H1 (cell line): ENCODE measurements around the gene PDZD2. TPM values are rescaled to one million over a fixed set of nuclear protein-coding genes. Genes with fewer than 3 reads are reported as not detected.

Source experiments
- CTCF ChIA-PET: fragments of 300-600 bp; sonication (Branson Sonifier 250); formaldehyde crosslinking; loops from one replicate; lab custom pipeline; 2021; ENCODE audit not compliant: partially characterized antibody; lab: Charles Lee
- POLR2A ChIA-PET: fragments of 300-600 bp; sonication (Branson Sonifier 250); formaldehyde crosslinking; loops from one replicate; lab custom pipeline; 2021; ENCODE audit warnings: inconsistent platforms; ENCODE audit not compliant: partially characterized antibody; lab: Charles Lee
- DNase-seq, 2 experiments: peaks; one replicate each; pipeline versions ENCODE4 v3.0.0 to v3.0.0-alpha.2; 2010 to 2022; ENCODE audit warnings: low spot score in 2 of 2, low read depth in 1 of 2, mixed read lengths in 1 of 2
- FAIRE-seq: peaks from 2 replicates; lab custom pipeline; 2011; peaks lifted over from hg19 to GRCh38; lab: Jason Lieb, UNC
- H2AFZ ChIP-seq: 2 replicates; pipeline ENCODE4 v1.8.1; 2012; ENCODE audit warnings: low read length, inconsistent platforms
- H2AK5ac ChIP-seq: 2 replicates; pipeline ENCODE4 v1.6.1; 2013; ENCODE audit warnings: low read depth, low read length
- H2BK120ac ChIP-seq: replicated peaks from 2 replicates; pipeline ENCODE3; 2013; ENCODE audit warnings: low read depth, low read length, inconsistent platforms
- H2BK12ac ChIP-seq: 2 replicates; pipeline ENCODE4 v1.6.1; 2013; ENCODE audit warnings: low read depth, low read length
- H2BK15ac ChIP-seq: 2 replicates; pipeline ENCODE4 v1.6.1; 2013; ENCODE audit warnings: low read length
- H2BK20ac ChIP-seq: 2 replicates; pipeline ENCODE4 v1.6.1; 2013; ENCODE audit warnings: low read length
- H2BK5ac ChIP-seq: 2 replicates; pipeline ENCODE4 v1.6.1; 2013; ENCODE audit warnings: low read depth, low read length
- H3K14ac ChIP-seq: 2 replicates; pipeline ENCODE4 v1.6.1; 2013; ENCODE audit warnings: inconsistent platforms; ENCODE audit not compliant: insufficient read length
- H3K18ac ChIP-seq: 2 replicates; pipeline ENCODE4 v1.6.1; 2013; ENCODE audit warnings: low read length; ENCODE audit errors: extremely low read depth
- H3K23ac ChIP-seq: 2 replicates; pipeline ENCODE4 v1.6.1; 2013; ENCODE audit warnings: inconsistent platforms; ENCODE audit not compliant: insufficient read length
- H3K23me2 ChIP-seq: 2 replicates; pipeline ENCODE4 v1.6.1; 2013; ENCODE audit warnings: low read depth, low read length
- H3K27ac ChIP-seq: 2 replicates; pipeline ENCODE4 v1.6.1; 2011; ENCODE audit warnings: low read depth, low read length, inconsistent platforms
- H3K27me3 ChIP-seq, 4 experiments: replicated peaks in 1 of 4; 1 replicate in 1 of 4; 2 replicates in 3 of 4; pipeline versions ENCODE4 v1.6.1 to v1.8.1; 2011 to 2013; ENCODE audit warnings: low read length in 3 of 4, mild to moderate bottlenecking in 3 of 4, inconsistent platforms in 2 of 4, mixed read lengths in 2 of 4, moderate library complexity in 1 of 4; ENCODE audit not compliant: control insufficient read depth in 3 of 4, insufficient read depth in 3 of 4; ENCODE audit errors: extremely low read depth in 1 of 4
- H3K36me3 ChIP-seq, 4 experiments: 2 replicates each; pipeline versions ENCODE4 v1.6.1 to v1.8.1; 2011 to 2013; ENCODE audit warnings: mild to moderate bottlenecking in 4 of 4, low read length in 3 of 4, moderate library complexity in 2 of 4, control low read depth in 1 of 4, inconsistent platforms in 1 of 4; ENCODE audit not compliant: insufficient read depth in 4 of 4, control insufficient read depth in 2 of 4
- H3K4ac ChIP-seq: replicated peaks from 2 replicates; pipeline ENCODE3; 2013; ENCODE audit warnings: low read length, low read depth, mixed read lengths, inconsistent platforms; ENCODE audit not compliant: insufficient read length
- H3K4me1 ChIP-seq, 4 experiments: replicated peaks in 1 of 4; 1 replicate in 1 of 4; 2 replicates in 3 of 4; pipeline versions ENCODE4 v1.6.1 to v1.8.1; 2011 to 2013; ENCODE audit warnings: low read length in 3 of 4, inconsistent platforms in 2 of 4, mixed read lengths in 1 of 4; ENCODE audit not compliant: insufficient read depth in 4 of 4, control insufficient read depth in 3 of 4
- H3K4me2 ChIP-seq, 2 experiments: 2 replicates each; pipeline versions ENCODE4 v1.6.1 to v1.8.1; 2011 to 2013; ENCODE audit warnings: low read depth in 2 of 2, low read length in 2 of 2, control low read depth in 1 of 2, inconsistent platforms in 1 of 2, mild to moderate bottlenecking in 1 of 2; ENCODE audit not compliant: insufficient read depth in 1 of 2
- H3K4me3 ChIP-seq, 4 experiments: fragments of 200-600, 300-600 bp in 1 of 4; sonication (generic), shearing (Covaris generic), sonication (Bioruptor Twin) in 1 of 4; 2 replicates each; pipeline versions ENCODE4 v1.5.1 to v1.8.1; 2011 to 2016; ENCODE audit warnings: low read length in 4 of 4, low read depth in 3 of 4, control low read depth in 2 of 4, inconsistent platforms in 2 of 4, mild to moderate bottlenecking in 2 of 4, mixed read lengths in 1 of 4, moderate library complexity in 1 of 4; ENCODE audit not compliant: insufficient read depth in 2 of 4; ENCODE audit errors: extremely low read depth in 1 of 4
- H3K56ac ChIP-seq: replicated peaks from 2 replicates; pipeline ENCODE3; 2013; ENCODE audit warnings: low read depth, mild to moderate bottlenecking, mixed read lengths, low read length, inconsistent platforms; ENCODE audit not compliant: insufficient read length
- H3K79me1 ChIP-seq: 2 replicates; pipeline ENCODE4 v1.6.1; 2013; ENCODE audit warnings: low read depth, low read length, control low read depth
- H3K79me2 ChIP-seq, 2 experiments: 2 replicates each; pipeline versions ENCODE4 v1.6.1 to v1.8.1; 2012 to 2013; ENCODE audit warnings: low read length in 2 of 2, mild to moderate bottlenecking in 2 of 2, inconsistent platforms in 1 of 2; ENCODE audit not compliant: insufficient read depth in 2 of 2, control insufficient read depth in 1 of 2
- H3K9ac ChIP-seq, 4 experiments: replicated peaks in 1 of 4; 1 replicate in 1 of 4; 2 replicates in 3 of 4; pipeline versions ENCODE4 v1.6.1 to v1.8.1; 2011 to 2013; ENCODE audit warnings: low read depth in 3 of 4, low read length in 3 of 4, control low read depth in 2 of 4, mild to moderate bottlenecking in 2 of 4, moderate library complexity in 2 of 4, inconsistent platforms in 1 of 4; ENCODE audit errors: extremely low read depth in 1 of 4
- H3K9me3 ChIP-seq, 2 experiments: 2 replicates each; pipeline versions ENCODE4 v1.6.1 to v1.8.1; 2012 to 2013; ENCODE audit warnings: mild to moderate bottlenecking in 2 of 2, moderate library complexity in 2 of 2, control low read depth in 1 of 2, inconsistent platforms in 1 of 2, low read depth in 1 of 2, low read length in 1 of 2, mixed read lengths in 1 of 2; ENCODE audit not compliant: insufficient read depth in 2 of 2
- H4K20me1 ChIP-seq, 2 experiments: replicated peaks in 1 of 2; 2 replicates each; pipeline versions ENCODE3 to v1.8.1; 2011 to 2013; ENCODE audit warnings: inconsistent platforms in 2 of 2, low read length in 2 of 2, mild to moderate bottlenecking in 1 of 2; ENCODE audit not compliant: insufficient read depth in 2 of 2, control insufficient read depth in 1 of 2
- H4K5ac ChIP-seq: 2 replicates; pipeline ENCODE4 v1.6.1; 2013; ENCODE audit warnings: low read length, low read depth, mixed read lengths, inconsistent platforms; ENCODE audit not compliant: insufficient read length
- H4K8ac ChIP-seq: 2 replicates; pipeline ENCODE4 v1.8.0; 2013; ENCODE audit warnings: mild to moderate bottlenecking, moderate library complexity, low read length, inconsistent platforms; ENCODE audit not compliant: insufficient read depth; ENCODE audit errors: extremely low read depth
- H4K91ac ChIP-seq: replicated peaks from 2 replicates; pipeline ENCODE3; 2013; ENCODE audit warnings: low read length, mixed read lengths, inconsistent platforms; ENCODE audit not compliant: insufficient read length
- BCL11A ChIP-seq, 2 experiments: IDR thresholded peaks; one replicate each; pipeline ENCODE4 v1.6.1; 2011; ENCODE audit warnings: low read depth in 2 of 2, low read length in 2 of 2, mild to moderate bottlenecking in 2 of 2
- CBX8 ChIP-seq: fragments of 300-800, 300-1000 bp; sonication (generic); IDR thresholded peaks from 2 replicates; pipeline ENCODE4 v1.7.1; 2016; ENCODE audit warnings: low read depth, low read length, borderline replicate concordance
- CTBP2 ChIP-seq: IDR thresholded peaks from 2 replicates; pipeline ENCODE4 v1.7.0; 2011; ENCODE audit warnings: borderline replicate concordance, mild to moderate bottlenecking, moderate library complexity, mixed read lengths, low read length; ENCODE audit not compliant: insufficient read depth, insufficient read length
- GABPA ChIP-seq: IDR thresholded peaks from 2 replicates; pipeline ENCODE4 v1.6.1; 2011; ENCODE audit warnings: mild to moderate bottlenecking, low read length, moderate library complexity, borderline replicate concordance; ENCODE audit not compliant: insufficient read depth
- HDAC2 ChIP-seq, 2 experiments: fragments of 300-600 bp in 1 of 2; sonication (generic) in 1 of 2; IDR thresholded peaks; 2 replicates each; pipeline ENCODE4 v1.6.1; 2011 to 2012; ENCODE audit warnings: low read depth in 2 of 2, low read length in 2 of 2, mild to moderate bottlenecking in 2 of 2, moderate library complexity in 2 of 2, borderline replicate concordance in 1 of 2, inconsistent platforms in 1 of 2
- KDM1A ChIP-seq: fragments of 200-600, 300-600 bp; sonication (generic); IDR thresholded peaks from 2 replicates; pipeline ENCODE4 v1.7.1; 2016; ENCODE audit warnings: mild to moderate bottlenecking, low read length, borderline replicate concordance
- SAP30 ChIP-seq: fragments of 300-600 bp; sonication (generic); IDR thresholded peaks from 2 replicates; pipeline ENCODE4 v1.7.1; 2012; ENCODE audit warnings: low read length, moderate library complexity, mild to moderate bottlenecking, inconsistent platforms; ENCODE audit not compliant: insufficient read depth, insufficient replicate concordance
- YY1 ChIP-seq: IDR thresholded peaks from 2 replicates; pipeline ENCODE4 v1.6.1; 2011; ENCODE audit warnings: low read depth, mild to moderate bottlenecking, low read length
- WGBS, 2 experiments: shearing (Covaris generic) in 1 of 2; methylation state at CpG; one replicate each; pipeline versions ENCODE4 v1.1.6 to v1.1.7; 2013 to 2015; ENCODE audit warnings: low lambda C conversion rate in 2 of 2, mixed read lengths in 2 of 2, inconsistent platforms in 1 of 2, low coverage in 1 of 2, missing lambda C conversion rate in 1 of 2; ENCODE audit not compliant: insufficient replicate concordance in 2 of 2, insufficient coverage in 1 of 2, insufficient read length in 1 of 2; ENCODE audit errors: extremely low coverage in 1 of 2, missing lambda C conversion rate in 1 of 2; 5-methylcytosine and 5-hydroxymethylcytosine counted together
- polyA plus RNA-seq, 7 experiments: library from polyadenylated mRNA; depleted of rRNA in 3 of 7; stranded (reverse) in 5 of 7; unstranded in 2 of 7; fragments of >200 nt in 5 of 7; fragments of 200-250 nt in 2 of 7; gene quantifications; 1 replicate in 5 of 7; 2 replicates in 1 of 7; 4 replicates in 1 of 7; pipeline versions ENCODE4 v1.2.1 to v1.2.3, GENCODE V29; 2011 to 2013; ENCODE audit warnings: missing spikeins in 2 of 7, mixed read lengths in 2 of 7
- total RNA-seq: library from RNA; stranded (reverse); fragmentation: NEBNext Ultra II Directional; extraction: Animal tissue kit (Norgen Biotek cat#: 25700); gene quantifications from 2 replicates; pipeline ENCODE4 v1.2.1, GENCODE V29; 2021

Gene PDZD2
- total and polyA plus RNA-seq, 2 of the 8 experiments (the other 6 are each of a cell fraction or from before 2014, with no cell fraction given), result 1.2 to 6.8 TPM

- Histone ChIP-seq H3K14ac (no peak overlapping the region), H3K79me1 (no peaks in the 10 kb centered on the region), H2AK5ac (no peak overlapping the region), H2BK12ac (no peak overlapping the region), H3K27me3 (no peaks in the 10 kb centered on the region), H2BK5ac (no peak overlapping the region), H3K9me3 (no peaks in the 10 kb centered on the region), H4K8ac (no peak overlapping the region), H2AFZ (no peak overlapping the region), H3K27ac (no peak overlapping the region), H3K4me2 (no peak overlapping the region), H3K23me2 (no peaks in the 10 kb centered on the region), H4K91ac (no peak overlapping the region), H2BK20ac (no peak overlapping the region), H2BK120ac (no peak overlapping the region), H3K36me3 (no peaks in the 10 kb centered on the region), H3K4ac (no peak overlapping the region), H3K9ac (no peak overlapping the region), H4K20me1 (no peaks in the 10 kb centered on the region), H2BK15ac (no peak overlapping the region), H3K23ac (no peak overlapping the region), H3K4me1 (no peaks in the 10 kb centered on the region), H3K18ac (no peak overlapping the region), H3K4me3 (no peak overlapping the region), H3K56ac (no peak overlapping the region), H4K5ac (no peak overlapping the region), H3K79me2 (no peaks in the 10 kb centered on the region)
- 92% methylated on average over 1 of the region's 1 CpG; no CpG with 5 or more reads in 1 of the 2 experiments for WGBS, 2 experiments
- ChIA-PET POLR2A (no interaction called here), CTCF (interaction anchor here (1.0 to 2.2 kb wide), 5 partner anchors 9 to 246 kb away, joined by 3 to 7 read pairs (median 3); no protein-coding TSS in a partner anchor)
- no peak for FAIRE-seq
- DNase-seq, result no peak
- no peak for TF ChIP-seq SAP30
- TF ChIP-seq YY1, result no peak
- TF ChIP-seq GABPA, result no peak
- no peak for TF ChIP-seq CTBP2
- no peak for TF ChIP-seq CBX8
- no peak for TF ChIP-seq KDM1A
- no peak for TF ChIP-seq HDAC2 (IDR thresholded peaks at IDR 0.05; ENCODE audit: borderline replicate concordance in 1 of 2, low read depth in 2 of 2, low read length in 2 of 2)
- no peak for TF ChIP-seq BCL11A (IDR thresholded peaks at IDR 0.05; ENCODE audit: low read depth in 2 of 2, low read length in 2 of 2)
Observed at GRCh38 chr5:31846934-31847333, 208.0 kb downstream of the PDZD2 start.
